K562 (cell line): ENCODE results near the gene TMEM187. TPM values are rescaled to one million over a fixed set of nuclear protein-coding genes. Genes with fewer than 3 reads are reported as not detected.

Experiments
- BCOR ChIP-seq: fragments of 450-650 bp; IDR thresholded peaks from 2 replicates; pipeline ENCODE4 v1.6.1; 2016
- BDP1 ChIP-seq: IDR thresholded peaks from 3 replicates; pipeline ENCODE4 v1.6.1; 2011; ENCODE audit not compliant: insufficient read length, insufficient read depth
- E2F6 ChIP-seq, 2 experiments: IDR thresholded peaks; 2 replicates each; pipeline ENCODE4 v1.6.1; 2011; ENCODE audit warnings: borderline replicate concordance in 1 of 2, control low read depth in 1 of 2, low read depth in 1 of 2, low read length in 1 of 2, mild to moderate bottlenecking in 1 of 2, mixed read lengths in 1 of 2, moderate library complexity in 1 of 2; ENCODE audit not compliant: insufficient read depth in 1 of 2, insufficient read length in 1 of 2, poor library complexity in 1 of 2, severe bottlenecking in 1 of 2; ENCODE audit errors: extremely low read depth in 1 of 2
- EHMT2 ChIP-seq: fragments of 450-650 bp; IDR thresholded peaks from 2 replicates; pipeline ENCODE4 v1.6.1; 2018; ENCODE audit warnings: antibody characterized with exemption
- FOXA3 ChIP-seq, 2 experiments: fragments of 450-650 bp in 1 of 2; sonication (generic) in 1 of 2; formaldehyde crosslinking; IDR thresholded peaks in 1 of 2; conservative IDR thresholded peaks in 1 of 2; 2 replicates each; pipeline versions ENCODE4 v1.4.0 to v1.8.0; 2020 to 2022; ENCODE audit warnings: mild to moderate bottlenecking in 2 of 2, missing genetic modification reagents in 1 of 2
- HDAC6 ChIP-seq: IDR thresholded peaks from 2 replicates; pipeline ENCODE4 v1.6.1; 2012; ENCODE audit warnings: low read depth, mild to moderate bottlenecking, control low read depth, inconsistent platforms, low read length, moderate library complexity
- L3MBTL2 ChIP-seq: fragments of 450-650 bp; IDR thresholded peaks from 2 replicates; pipeline ENCODE4 v1.6.1; 2016; ENCODE audit warnings: mild to moderate bottlenecking, moderate library complexity
- MAFK ChIP-seq: IDR thresholded peaks from 2 replicates; pipeline ENCODE4 v1.6.1; 2011; ENCODE audit warnings: low read length, improper control_type of control experiment
- MAZ ChIP-seq, 2 experiments: fragments of 450-650 bp in 1 of 2; sonication (generic) in 1 of 2; formaldehyde crosslinking; IDR thresholded peaks in 1 of 2; conservative IDR thresholded peaks in 1 of 2; 2 replicates each; pipeline versions ENCODE4 v1.4.0 to v1.5.0; 2020; ENCODE audit warnings: mild to moderate bottlenecking in 1 of 2, missing genetic modification reagents in 1 of 2
- NRF1 ChIP-seq, 2 experiments: fragments of 450-650 bp; IDR thresholded peaks in 1 of 2; conservative IDR thresholded peaks in 1 of 2; 2 replicates each; pipeline ENCODE4 v1.6.1; 2014; ENCODE audit warnings: mild to moderate bottlenecking in 2 of 2
- PTBP1 ChIP-seq: fragments of 200-400 bp; formaldehyde crosslinking; IDR thresholded peaks from 2 replicates; pipeline ENCODE4 v1.6.1; 2017; ENCODE audit warnings: low read depth, low read length
- TCF15 ChIP-seq: fragments of 250-450 bp; sonication (Bioruptor Pico); IDR thresholded peaks from 2 replicates; pipeline ENCODE4 v1.8.0; 2022; ENCODE audit warnings: moderate library complexity, mild to moderate bottlenecking, inconsistent platforms
- TFE3 ChIP-seq: fragments of 450-650 bp; formaldehyde crosslinking; IDR thresholded peaks from 2 replicates; pipeline ENCODE4 v1.4.0; 2020; ENCODE audit warnings: mild to moderate bottlenecking, mixed read lengths
- YY1 ChIP-seq, 3 experiments: IDR thresholded peaks; 2 replicates each; pipeline ENCODE4 v1.6.1; 2011; ENCODE audit warnings: low read length in 2 of 3, mild to moderate bottlenecking in 2 of 3, moderate library complexity in 2 of 3, borderline replicate concordance in 1 of 3, control low read depth in 1 of 3, low read depth in 1 of 3; ENCODE audit not compliant: insufficient read depth in 3 of 3, insufficient replicate concordance in 2 of 3, control insufficient read depth in 1 of 3, insufficient read length in 1 of 3; ENCODE audit errors: extremely low read depth in 1 of 3
- ZBTB1 ChIP-seq: sonication (generic); formaldehyde crosslinking; IDR thresholded peaks from 2 replicates; pipeline ENCODE4 v1.8.1; 2023; ENCODE audit warnings: missing genetic modification reagents, low read depth, mild to moderate bottlenecking, borderline replicate concordance
- ZKSCAN8 ChIP-seq: fragments of 200-800 bp; sonication (Bioruptor generic); IDR thresholded peaks from 2 replicates; pipeline ENCODE4 v1.6.1; 2016; ENCODE audit warnings: missing genetic modification characterization, missing compliant biosample characterization
- ZNF146 ChIP-seq: IDR thresholded peaks from one replicate; pipeline ENCODE4 v1.6.1; 2018; ENCODE audit warnings: missing compliant biosample characterization; ENCODE audit not compliant: unreplicated experiment
- polyA plus RNA-seq, 8 experiments: library from polyadenylated mRNA; depleted of rRNA in 4 of 8; stranded (reverse) in 5 of 8; unstranded in 3 of 8; fragments of >200 nt; fragmentation: Nextera tagmentation in 2 of 8; fragmentation: Illumina TruSeq in 1 of 8; extraction: Ambion mirVana in 2 of 8; extraction: Trizol in 1 of 8; gene quantifications; 2 replicates each; pipeline versions ENCODE4 v1.2.1 to v1.2.3, GENCODE V29; 2011 to 2014; ENCODE audit warnings: inconsistent platforms in 1 of 8, missing spikeins in 1 of 8
- total RNA-seq, 7 experiments: library from RNA; depleted of rRNA in 6 of 7; stranded (reverse); fragments of >200 nt in 6 of 7; fragmentation: Illumina TruSeq in 2 of 7; extraction: Trizol in 2 of 7; gene quantifications; 2 replicates each; pipeline versions ENCODE4 v1.2.1 to v1.2.3, GENCODE V29; 2011 to 2021; ENCODE audit warnings: low replicate concordance in 1 of 7
- TF ChIP-seq, protein P1 (sequence below): sonication (generic); formaldehyde crosslinking; IDR thresholded peaks from 2 replicates; pipeline ENCODE4 v1.8.0; 2022; ENCODE audit warnings: missing genetic modification reagents, mild to moderate bottlenecking, borderline replicate concordance
- TF ChIP-seq, protein P2 (sequence below): fragments of 450-650 bp; formaldehyde crosslinking; IDR thresholded peaks from 2 replicates; pipeline ENCODE4 v1.4.0; 2022; ENCODE audit warnings: missing genetic modification characterization

Gene TMEM187
- total and polyA plus RNA-seq, 9 of the 15 experiments (the other 6 are each of a cell fraction or from before 2014, with no cell fraction given) = 0.13 to 6.4 (median 1.6) TPM

GRCh38 chrX:153971450-153972367 lies 845 bp upstream of the TMEM187 start, which contains the start of gene HCFC1 (continued):
- TF ChIP-seq TFE3 (CRISPR knock-in tag) = no peak
- TF ChIP-seq YY1 (IDR thresholded peaks at IDR 0.05; ENCODE audit: borderline replicate concordance in 1 of 3, control insufficient read depth in 1 of 3, extremely low read depth in 1 of 3, insufficient read depth in 3 of 3, insufficient read length in 1 of 3, insufficient replicate concordance in 2 of 3, low read depth in 1 of 3, low read length in 2 of 3) = peak; percentile 88 to 89 (median 89)
- TF ChIP-seq PTBP1 = no peak
- no peak for TF ChIP-seq ZKSCAN8 (CRISPR knock-in tag)
- TF ChIP-seq MAFK = no peak
- TF ChIP-seq FOXA3 (CRISPR knock-in tag; conservative IDR thresholded peaks at IDR 0.05 in 1 of 2, IDR thresholded peaks at IDR 0.05 in 1 of 2) = no peak
- TF ChIP-seq L3MBTL2 = peak; percentile 76; the same call in 1 of the 2 replicates
- peak; percentile 81 to 86 for TF ChIP-seq MAZ (CRISPR knock-in tag; conservative IDR thresholded peaks at IDR 0.05 in 1 of 2, IDR thresholded peaks at IDR 0.05 in 1 of 2)
- TF ChIP-seq ZNF146 (CRISPR knock-in tag) = no peak
- no peak for TF ChIP-seq TCF15 (CRISPR knock-in tag)
- TF ChIP-seq, protein P1, sequence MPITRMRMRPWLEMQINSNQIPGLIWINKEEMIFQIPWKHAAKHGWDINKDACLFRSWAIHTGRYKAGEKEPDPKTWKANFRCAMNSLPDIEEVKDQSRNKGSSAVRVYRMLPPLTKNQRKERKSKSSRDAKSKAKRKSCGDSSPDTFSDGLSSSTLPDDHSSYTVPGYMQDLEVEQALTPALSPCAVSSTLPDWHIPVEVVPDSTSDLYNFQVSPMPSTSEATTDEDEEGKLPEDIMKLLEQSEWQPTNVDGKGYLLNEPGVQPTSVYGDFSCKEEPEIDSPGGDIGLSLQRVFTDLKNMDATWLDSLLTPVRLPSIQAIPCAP (CRISPR knock-in tag) = no peak
- TF ChIP-seq, protein P2, sequence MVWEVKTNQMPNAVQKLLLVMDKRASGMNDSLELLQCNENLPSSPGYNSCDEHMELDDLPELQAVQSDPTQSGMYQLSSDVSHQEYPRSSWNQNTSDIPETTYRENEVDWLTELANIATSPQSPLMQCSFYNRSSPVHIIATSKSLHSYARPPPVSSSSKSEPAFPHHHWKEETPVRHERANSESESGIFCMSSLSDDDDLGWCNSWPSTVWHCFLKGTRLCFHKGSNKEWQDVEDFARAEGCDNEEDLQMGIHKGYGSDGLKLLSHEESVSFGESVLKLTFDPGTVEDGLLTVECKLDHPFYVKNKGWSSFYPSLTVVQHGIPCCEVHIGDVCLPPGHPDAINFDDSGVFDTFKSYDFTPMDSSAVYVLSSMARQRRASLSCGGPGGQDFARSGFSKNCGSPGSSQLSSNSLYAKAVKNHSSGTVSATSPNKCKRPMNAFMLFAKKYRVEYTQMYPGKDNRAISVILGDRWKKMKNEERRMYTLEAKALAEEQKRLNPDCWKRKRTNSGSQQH (CRISPR knock-in tag) = no peak
- no peak for TF ChIP-seq BCOR
- TF ChIP-seq EHMT2 = no peak
- TF ChIP-seq E2F6 (IDR thresholded peaks at IDR 0.05; ENCODE audit: borderline replicate concordance in 1 of 2, extremely low read depth in 1 of 2, insufficient read depth in 1 of 2, insufficient read length in 1 of 2, low read depth in 1 of 2, low read length in 1 of 2, poor library complexity in 1 of 2, severe bottlenecking in 1 of 2) = peak; percentile 7 to 31
- TF ChIP-seq BDP1 = no peak
- no peak for TF ChIP-seq HDAC6
- peak; percentile 87 to 88 for TF ChIP-seq NRF1 (conservative IDR thresholded peaks at IDR 0.05 in 1 of 2, IDR thresholded peaks at IDR 0.05 in 1 of 2)
- TF ChIP-seq ZBTB1 (CRISPR knock-in tag) = no peak
